HG02623 (cell line): ENCODE results near the gene SLIT3.

Source experiments
- ATAC-seq: cut with Tn5 transposase; IDR thresholded peaks from one replicate; pipeline ENCODE4 v1.9.1; 2021; ENCODE audit warnings: moderate library complexity; ENCODE audit not compliant: unreplicated experiment

SLIT3 gene

GRCh38 chr5:168788107-168788506, 512.8 kb downstream of the SLIT3 start:
- ATAC-seq = no peak

GRCh38 chr5:168786147-168786546, 514.8 kb downstream of the SLIT3 start:
- ATAC-seq = no peak

GRCh38 chr5:168784454-168784853, 516.5 kb downstream of the SLIT3 start:
- ATAC-seq = no peak

- ATAC-seq = no peak
Measured at GRCh38 chr5:168781941-168782571, 518.9 kb downstream of the SLIT3 start.

GRCh38 chr5:168780888-168781287, 520.1 kb downstream of the SLIT3 start:
- ATAC-seq = no peak

- ATAC-seq = no peak
Measured at GRCh38 chr5:168779333-168779732, 521.6 kb downstream of the SLIT3 start.

- ATAC-seq = no peak
Measured at GRCh38 chr5:168778536-168778935, 522.4 kb downstream of the SLIT3 start.

GRCh38 chr5:168777651-168778050, 523.3 kb downstream of the SLIT3 start:
- no peak for ATAC-seq

- no peak for ATAC-seq
Measured at GRCh38 chr5:168776070-168776469, 524.9 kb downstream of the SLIT3 start.

GRCh38 chr5:168773226-168773625, 527.7 kb downstream of the SLIT3 start:
- no peak for ATAC-seq

- no peak for ATAC-seq
Measured at GRCh38 chr5:168772316-168772961, 528.5 kb downstream of the SLIT3 start.

- ATAC-seq = no peak
Measured at GRCh38 chr5:168771678-168772077, 529.3 kb downstream of the SLIT3 start.

- no peak for ATAC-seq
Measured at GRCh38 chr5:168770996-168771395, 529.9 kb downstream of the SLIT3 start.

- ATAC-seq = no peak
Measured at GRCh38 chr5:168770036-168770498, 530.9 kb downstream of the SLIT3 start.

GRCh38 chr5:168768172-168768571, 532.8 kb downstream of the SLIT3 start:
- no peak for ATAC-seq

GRCh38 chr5:168766426-168766700, 534.6 kb downstream of the SLIT3 start:
- no peak for ATAC-seq

GRCh38 chr5:168765551-168766425, 535.2 kb downstream of the SLIT3 start:
- ATAC-seq = no peak

- ATAC-seq = no peak
Measured at GRCh38 chr5:168765086-168765550, 535.8 kb downstream of the SLIT3 start.

- ATAC-seq = no peak
Measured at GRCh38 chr5:168756453-168757391, 544.2 kb downstream of the SLIT3 start.

GRCh38 chr5:168755548-168756093, 545.3 kb downstream of the SLIT3 start:
- ATAC-seq = no peak
